Lung microvascular endothelial cell (primary cell): ENCODE data around the gene CAPZB. TPM values are rescaled to one million over a fixed set of nuclear protein-coding genes. Genes with fewer than 3 reads are reported as not detected.
A peak's percentile ranks its signal among the peaks of the same experiment; 100 is the strongest.

Source experiments
- DNase-seq, 2 donors: peaks; one replicate each; pipeline versions ENCODE4 v3.0.0 to v3.0.0-alpha.2; 2010; ENCODE audit warnings: low read depth in 2 of 2
- total RNA-seq: library from RNA; depleted of rRNA; stranded (reverse); fragments of >200 nt; gene quantifications from 2 replicates; pipeline ENCODE4 v1.2.1, GENCODE V29; 2014

CAPZB gene
- total RNA-seq, 1 donor from 2014 or later: 104 TPM

- DNase-seq: no peak
These were observed 35.7 kb downstream of the CAPZB start for GRCh38 chr1:19449454-19450228.

GRCh38 chr1:19448491-19449439 is 36.6 kb downstream of the CAPZB start:
- peak; percentile 83 to 93 for DNase-seq

- no peak for DNase-seq
These were observed 37.8 kb downstream of the CAPZB start for GRCh38 chr1:19447550-19447949.

GRCh38 chr1:19445417-19446342 is 39.7 kb downstream of the CAPZB start:
- DNase-seq: peak; percentile 34 to 92

- no peak for DNase-seq
These were observed 40.9 kb downstream of the CAPZB start for GRCh38 chr1:19444296-19445021.

- no peak for DNase-seq
These were observed 42.0 kb downstream of the CAPZB start for GRCh38 chr1:19443326-19443725.

GRCh38 chr1:19442154-19443096 is 42.9 kb downstream of the CAPZB start:
- DNase-seq: no peak

- DNase-seq: no peak
These were observed 44.1 kb downstream of the CAPZB start for GRCh38 chr1:19441048-19441780.

- DNase-seq: peak in 1 of 2 donors; percentile 92
These were observed 45.7 kb downstream of the CAPZB start for GRCh38 chr1:19439464-19440171.

- no peak for DNase-seq
These were observed 46.7 kb downstream of the CAPZB start for GRCh38 chr1:19438516-19439195.

- DNase-seq: peak; percentile 97 to 98
These were observed 47.4 kb downstream of the CAPZB start for GRCh38 chr1:19437891-19438294.

GRCh38 chr1:19436716-19437476 is 48.4 kb downstream of the CAPZB start:
- peak; percentile 65 to 94 for DNase-seq

GRCh38 chr1:19435851-19436455 is 49.4 kb downstream of the CAPZB start:
- DNase-seq: peak; percentile 68 to 87

GRCh38 chr1:19435181-19435580 is 50.2 kb downstream of the CAPZB start:
- DNase-seq: peak in 1 of 2 donors; percentile 60

GRCh38 chr1:19433719-19433998 is 51.7 kb downstream of the CAPZB start:
- DNase-seq: no peak

GRCh38 chr1:19432943-19433718 is 52.2 kb downstream of the CAPZB start:
- DNase-seq: no peak
